ENCODE data around the gene CAPRIN2. TPM values are rescaled to one million over a fixed set of nuclear protein-coding genes. Genes with fewer than 3 reads are reported as not detected.
A peak's percentile ranks its signal among the peaks of the same experiment; 100 is the strongest.

The CAPRIN2 gene
- total RNA-seq, 1 donor from 2014 or later: 22.7 TPM

DNA sequence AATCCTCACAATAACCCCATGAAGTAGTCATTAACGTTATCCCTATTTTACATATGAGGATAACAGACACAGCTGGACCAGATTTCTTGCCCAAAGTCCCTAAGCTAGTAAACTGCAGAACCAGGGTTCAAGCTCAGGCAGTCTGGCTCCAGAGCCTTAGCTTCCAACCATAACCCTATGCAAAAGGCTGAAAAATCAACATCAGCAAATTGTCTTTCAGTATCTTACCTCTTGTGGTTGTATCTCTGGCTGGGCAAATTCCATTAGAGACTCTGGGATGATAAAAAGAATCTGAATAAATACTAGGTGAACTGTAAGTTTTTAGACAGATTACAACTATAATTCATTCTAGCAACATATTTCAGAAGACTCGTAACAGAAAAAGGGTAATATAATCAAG is 24.7 kb downstream of the CAPRIN2 start:
- TF ChIP-seq, protein P1, sequence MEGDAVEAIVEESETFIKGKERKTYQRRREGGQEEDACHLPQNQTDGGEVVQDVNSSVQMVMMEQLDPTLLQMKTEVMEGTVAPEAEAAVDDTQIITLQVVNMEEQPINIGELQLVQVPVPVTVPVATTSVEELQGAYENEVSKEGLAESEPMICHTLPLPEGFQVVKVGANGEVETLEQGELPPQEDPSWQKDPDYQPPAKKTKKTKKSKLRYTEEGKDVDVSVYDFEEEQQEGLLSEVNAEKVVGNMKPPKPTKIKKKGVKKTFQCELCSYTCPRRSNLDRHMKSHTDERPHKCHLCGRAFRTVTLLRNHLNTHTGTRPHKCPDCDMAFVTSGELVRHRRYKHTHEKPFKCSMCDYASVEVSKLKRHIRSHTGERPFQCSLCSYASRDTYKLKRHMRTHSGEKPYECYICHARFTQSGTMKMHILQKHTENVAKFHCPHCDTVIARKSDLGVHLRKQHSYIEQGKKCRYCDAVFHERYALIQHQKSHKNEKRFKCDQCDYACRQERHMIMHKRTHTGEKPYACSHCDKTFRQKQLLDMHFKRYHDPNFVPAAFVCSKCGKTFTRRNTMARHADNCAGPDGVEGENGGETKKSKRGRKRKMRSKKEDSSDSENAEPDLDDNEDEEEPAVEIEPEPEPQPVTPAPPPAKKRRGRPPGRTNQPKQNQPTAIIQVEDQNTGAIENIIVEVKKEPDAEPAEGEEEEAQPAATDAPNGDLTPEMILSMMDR (conservative IDR thresholded peaks at IDR 0.05; ENCODE audit: low read depth, low read length): no peak
- no peak for DNase-seq (ENCODE audit: low read depth)
- H3K4me3 ChIP-seq (ENCODE audit: low read depth, low read length): no peak overlapping the region

DNA sequence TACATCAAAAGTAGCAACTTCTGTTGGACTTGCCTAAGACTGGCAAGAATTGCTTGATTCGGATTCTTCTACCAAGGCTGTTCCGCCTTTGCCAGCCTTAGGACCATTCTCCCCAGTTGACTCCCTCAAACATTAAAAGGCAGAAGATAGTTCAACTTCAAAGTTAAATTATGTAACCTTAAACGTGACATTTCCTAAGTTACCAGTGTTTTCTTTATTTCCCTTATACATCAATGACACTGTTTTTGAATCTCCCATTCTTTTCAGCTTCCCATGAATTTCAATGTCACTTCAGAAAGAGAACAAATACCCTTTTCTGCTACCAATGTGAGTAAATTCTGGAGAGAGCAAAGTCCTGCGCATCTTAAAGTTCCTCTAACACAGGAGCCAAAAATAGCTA is 25.2 kb downstream of the CAPRIN2 start:
- no peak overlapping the region for H3K4me3 ChIP-seq (ENCODE audit: low read depth, low read length)
- DNase-seq (ENCODE audit: low read depth): no peak
- TF ChIP-seq, protein P1 (conservative IDR thresholded peaks at IDR 0.05; ENCODE audit: low read depth, low read length): no peak

DNA sequence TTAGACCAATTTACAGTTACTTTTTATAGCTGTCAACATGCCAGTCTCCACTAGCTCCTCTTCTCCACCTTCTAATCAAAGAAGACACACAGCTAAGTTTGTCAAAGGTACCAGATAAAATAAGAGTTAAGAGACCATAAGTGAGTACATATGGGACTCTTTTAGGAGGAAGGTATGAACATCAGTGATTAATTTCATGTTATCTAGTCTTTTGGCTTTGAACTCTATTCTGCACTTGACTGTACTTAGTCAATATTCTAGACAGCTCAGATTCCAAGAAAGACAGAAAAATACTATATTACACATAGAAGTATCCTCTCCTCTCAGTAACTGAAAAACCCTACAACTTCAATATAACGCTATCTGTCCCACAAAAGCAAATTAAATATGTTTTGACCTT is 28.1 kb downstream of the CAPRIN2 start:
- TF ChIP-seq, protein P1 (conservative IDR thresholded peaks at IDR 0.05; ENCODE audit: low read depth, low read length): no peak

DNA sequence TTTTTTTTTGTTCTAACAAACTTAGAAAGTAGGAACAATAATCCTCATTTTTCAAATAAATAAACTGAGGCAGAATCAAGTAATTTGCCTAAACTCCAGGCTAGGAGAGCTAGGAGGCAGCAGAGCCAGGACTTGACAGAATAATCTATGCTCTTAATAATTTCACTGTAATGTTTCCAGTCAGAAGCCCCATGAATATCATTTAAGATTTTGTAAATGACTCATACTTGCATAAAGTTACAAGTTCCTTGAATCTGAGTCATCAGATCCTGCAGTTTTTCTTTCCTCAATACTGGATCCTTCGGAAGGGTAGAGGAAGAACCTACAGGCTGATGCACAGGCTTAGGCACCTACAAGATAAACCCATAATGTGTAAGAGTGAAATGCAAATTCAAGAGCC is 29.0 kb downstream of the CAPRIN2 start:
- no peak overlapping the region for H3K4me3 ChIP-seq (ENCODE audit: low read depth, low read length)
- TF ChIP-seq, protein P1 (conservative IDR thresholded peaks at IDR 0.05; ENCODE audit: low read depth, low read length): no peak
- DNase-seq (ENCODE audit: low read depth): peak; percentile 10

More for the DNA sequence above, 28.1 kb downstream of the CAPRIN2 start:
- DNase-seq (ENCODE audit: low read depth): no peak
- no peak overlapping the region for H3K4me3 ChIP-seq (ENCODE audit: low read depth, low read length)

DNA sequence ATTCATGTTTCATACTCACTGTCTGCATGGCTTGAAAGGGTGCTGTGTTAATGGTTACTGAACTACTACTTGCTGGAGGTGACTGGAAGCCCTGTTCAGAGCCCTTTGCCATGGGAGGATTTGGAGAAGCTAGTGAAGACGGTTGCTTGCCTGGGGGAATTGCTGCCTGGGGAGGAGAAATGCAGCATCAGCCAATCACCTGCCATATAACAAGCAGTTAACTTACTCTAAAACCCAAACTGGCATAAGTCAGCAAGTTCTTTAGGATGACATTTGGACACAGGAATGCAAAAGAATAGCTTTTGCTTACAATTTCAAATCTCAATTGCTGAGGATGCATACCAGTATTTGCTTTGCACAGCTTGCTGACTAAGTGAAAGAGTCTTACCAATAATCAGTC is 35.7 kb downstream of the CAPRIN2 start:
- DNase-seq (ENCODE audit: low read depth): no peak
- no peak overlapping the region for H3K4me3 ChIP-seq (ENCODE audit: low read depth, low read length)
- TF ChIP-seq, protein P1 (conservative IDR thresholded peaks at IDR 0.05; ENCODE audit: low read depth, low read length): no peak

DNA sequence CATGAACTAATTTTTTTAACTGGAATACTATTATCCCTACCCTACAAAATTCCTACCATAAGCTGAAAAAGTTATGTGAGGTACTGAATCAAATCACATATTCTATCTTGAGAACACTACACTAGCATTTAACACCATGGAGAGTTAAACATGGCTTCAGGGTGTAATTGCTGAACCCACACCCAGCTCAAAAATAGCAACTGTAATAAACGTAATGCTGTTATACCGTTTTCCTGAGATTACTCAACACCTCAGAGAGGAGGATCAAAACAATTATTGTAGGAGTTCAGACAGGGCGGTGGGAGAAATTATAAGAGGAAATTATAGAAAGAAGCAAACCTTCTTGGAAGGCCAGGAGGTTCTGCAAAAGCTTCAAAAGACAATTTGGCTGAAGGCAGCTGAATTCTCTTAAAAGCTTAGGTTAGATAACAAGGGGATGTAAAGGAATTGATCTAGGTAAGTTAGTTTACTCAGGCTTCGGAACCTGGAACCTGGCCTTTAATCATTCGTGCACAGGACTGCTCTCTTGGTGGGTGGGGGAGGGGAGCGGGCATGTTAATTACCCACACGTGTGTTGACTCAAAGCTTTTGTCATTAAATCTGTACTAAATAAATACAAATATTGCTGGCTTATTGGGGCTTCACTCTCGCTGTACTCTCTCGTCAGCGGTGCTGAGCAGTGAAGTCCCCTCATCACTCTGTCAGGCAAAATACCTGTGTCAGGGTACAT is 47.0 kb downstream of the CAPRIN2 start:
- H3K4me3 ChIP-seq (ENCODE audit: low read depth, low read length): no peak overlapping the region
- TF ChIP-seq, protein P1 (conservative IDR thresholded peaks at IDR 0.05; ENCODE audit: low read depth, low read length): no peak
- no peak for DNase-seq (ENCODE audit: low read depth)

DNA sequence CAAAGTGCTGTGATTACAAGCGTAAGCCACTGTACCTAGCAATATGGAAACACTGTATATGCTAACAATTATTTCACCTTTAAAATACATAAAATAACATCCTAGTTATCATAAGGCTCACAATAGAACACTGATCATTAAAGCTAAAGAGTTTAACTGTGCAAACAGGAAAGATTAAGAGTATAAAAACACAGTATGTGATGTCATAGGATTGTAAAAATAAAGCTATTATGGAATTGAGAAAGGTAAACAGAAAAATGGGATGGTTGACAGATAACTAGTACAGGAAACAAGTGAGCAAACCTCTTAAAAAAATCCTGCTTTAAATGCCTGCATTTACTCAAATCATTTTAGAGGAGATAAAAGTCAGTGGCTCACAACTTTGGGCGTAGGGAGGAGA is 48.3 kb downstream of the CAPRIN2 start:
- H3K4me3 ChIP-seq (ENCODE audit: low read depth, low read length): no peak overlapping the region
- no peak for DNase-seq (ENCODE audit: low read depth)

More for the DNA sequence above, 48.3 kb downstream of the CAPRIN2 start:
- TF ChIP-seq, protein P1 (conservative IDR thresholded peaks at IDR 0.05; ENCODE audit: low read depth, low read length): no peak
